IPS-15b (cell line): Measurements from ENCODE around the gene CIDEA.
"Not testable (repeated sequence)": the region's sequence is repeated elsewhere in the genome, so short reads cannot be mapped to it uniquely, and the experiment has no call there.

ENCODE experiments used
- H3K27me3 ChIP-seq: one replicate; pipeline ENCODE4 v1.6.1; 2013; ENCODE audit warnings: low read length; ENCODE audit not compliant: control insufficient read depth, insufficient read depth
- H3K36me3 ChIP-seq: one replicate; pipeline ENCODE4 v1.6.1; 2013; ENCODE audit warnings: low read length; ENCODE audit not compliant: control insufficient read depth, insufficient read depth
- H3K4me1 ChIP-seq: one replicate; pipeline ENCODE4 v1.6.1; 2013; ENCODE audit warnings: mild to moderate bottlenecking, low read length; ENCODE audit not compliant: control insufficient read depth, insufficient read depth
- H3K4me3 ChIP-seq: one replicate; pipeline ENCODE4 v1.5.1; 2013; ENCODE audit warnings: low read depth, low read length
- H3K9ac ChIP-seq: one replicate; pipeline ENCODE4 v1.6.1; 2013; ENCODE audit warnings: low read depth, mild to moderate bottlenecking, low read length
- H3K9me3 ChIP-seq: one replicate; pipeline ENCODE4 v1.6.1; 2013; ENCODE audit warnings: mild to moderate bottlenecking, low read length; ENCODE audit not compliant: control insufficient read depth, insufficient read depth

CIDEA gene

GRCh38 chr18:12254136-12254819, at the start of gene CIDEA:
TSS of gene CIDEA (plus strand) at chr18:12254361. CDS start at chr18:12254384, 23 bp downstream.
- Histone ChIP-seq H3K36me3 (no peaks in the 10 kb centered on the region), H3K4me3 (peak within 1 kb of the TSS; percentile 59), H3K27me3 (peaks cover 77% of the 10 kb centered on the region), H3K9ac (peak within 1 kb of the TSS; percentile 24), H3K9me3 (no peaks in the 10 kb centered on the region), H3K4me1 (peaks cover 4% of the 10 kb centered on the region)

- H3K27me3 ChIP-seq, H3K4me3 ChIP-seq, H3K9me3 ChIP-seq, H3K9ac ChIP-seq, H3K4me1 ChIP-seq, H3K36me3 ChIP-seq: not testable (repeated sequence)
Observed at GRCh38 chr18:12208296-12209153, 45.6 kb upstream of the CIDEA start.

- not testable (repeated sequence) for H3K4me3 ChIP-seq, H3K9ac ChIP-seq, H3K27me3 ChIP-seq, H3K9me3 ChIP-seq, H3K36me3 ChIP-seq, H3K4me1 ChIP-seq
Observed at GRCh38 chr18:12212308-12212707, 41.9 kb upstream of the CIDEA start.

GRCh38 chr18:12214296-12215005, 39.7 kb upstream of the CIDEA start:
- H3K9ac ChIP-seq, H3K4me3 ChIP-seq, H3K27me3 ChIP-seq, H3K4me1 ChIP-seq, H3K36me3 ChIP-seq, H3K9me3 ChIP-seq: not testable (repeated sequence)

- not testable (repeated sequence) for H3K4me1 ChIP-seq, H3K9ac ChIP-seq, H3K36me3 ChIP-seq, H3K9me3 ChIP-seq, H3K4me3 ChIP-seq, H3K27me3 ChIP-seq
Observed at GRCh38 chr18:12216471-12216870, 37.7 kb upstream of the CIDEA start.

DNA sequence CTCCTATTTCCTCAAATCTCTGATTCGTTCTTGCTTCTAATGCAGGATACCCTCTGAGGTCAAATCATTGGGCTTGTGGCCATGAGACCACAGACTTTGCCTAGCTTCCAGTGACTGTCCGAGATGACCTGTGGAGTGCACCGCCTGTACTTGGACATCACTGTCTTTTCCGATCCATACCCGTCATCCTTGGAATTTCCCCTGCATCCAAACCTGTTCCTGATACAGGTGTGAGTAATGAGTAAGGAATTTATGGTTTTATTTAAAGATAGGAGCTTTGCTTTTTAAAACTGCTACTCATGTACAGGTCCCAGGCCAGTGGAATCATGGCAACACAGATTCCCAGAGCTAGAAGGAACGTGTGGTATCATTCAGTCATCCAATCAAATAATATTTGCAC, 35.6 kb upstream of the CIDEA start:
- H3K9ac ChIP-seq, H3K27me3 ChIP-seq, H3K9me3 ChIP-seq, H3K4me3 ChIP-seq, H3K4me1 ChIP-seq, H3K36me3 ChIP-seq: not testable (repeated sequence)

DNA sequence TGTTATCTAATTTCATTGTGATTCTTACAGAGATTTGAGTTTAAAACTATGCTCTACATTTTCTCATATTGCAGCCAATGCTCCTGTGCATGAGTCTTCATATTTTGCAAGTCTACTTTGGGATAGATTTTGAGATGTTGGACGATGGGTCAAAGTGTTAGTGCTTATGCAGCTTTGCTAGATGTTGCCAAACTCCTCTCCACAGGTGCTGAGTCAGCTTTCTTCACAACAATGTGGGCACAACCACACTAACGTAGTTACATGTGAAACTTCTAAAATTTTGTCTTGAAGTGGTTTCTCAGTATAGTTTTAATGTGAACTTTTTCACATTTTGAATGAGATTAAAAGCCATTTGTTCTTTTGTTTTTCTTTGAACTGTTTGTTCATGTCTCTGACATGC, 32.1 kb upstream of the CIDEA start:
- H3K4me1 ChIP-seq, H3K36me3 ChIP-seq, H3K9me3 ChIP-seq, H3K9ac ChIP-seq, H3K27me3 ChIP-seq, H3K4me3 ChIP-seq: not testable (repeated sequence)

GRCh38 chr18:12223326-12223725, 30.8 kb upstream of the CIDEA start:
- H3K27me3 ChIP-seq, H3K9ac ChIP-seq, H3K4me1 ChIP-seq, H3K4me3 ChIP-seq, H3K9me3 ChIP-seq, H3K36me3 ChIP-seq: not testable (repeated sequence)

- H3K4me3 ChIP-seq, H3K4me1 ChIP-seq, H3K9ac ChIP-seq, H3K27me3 ChIP-seq, H3K9me3 ChIP-seq, H3K36me3 ChIP-seq: not testable (repeated sequence)
Observed at GRCh38 chr18:12226807-12227206, 27.4 kb upstream of the CIDEA start.

DNA sequence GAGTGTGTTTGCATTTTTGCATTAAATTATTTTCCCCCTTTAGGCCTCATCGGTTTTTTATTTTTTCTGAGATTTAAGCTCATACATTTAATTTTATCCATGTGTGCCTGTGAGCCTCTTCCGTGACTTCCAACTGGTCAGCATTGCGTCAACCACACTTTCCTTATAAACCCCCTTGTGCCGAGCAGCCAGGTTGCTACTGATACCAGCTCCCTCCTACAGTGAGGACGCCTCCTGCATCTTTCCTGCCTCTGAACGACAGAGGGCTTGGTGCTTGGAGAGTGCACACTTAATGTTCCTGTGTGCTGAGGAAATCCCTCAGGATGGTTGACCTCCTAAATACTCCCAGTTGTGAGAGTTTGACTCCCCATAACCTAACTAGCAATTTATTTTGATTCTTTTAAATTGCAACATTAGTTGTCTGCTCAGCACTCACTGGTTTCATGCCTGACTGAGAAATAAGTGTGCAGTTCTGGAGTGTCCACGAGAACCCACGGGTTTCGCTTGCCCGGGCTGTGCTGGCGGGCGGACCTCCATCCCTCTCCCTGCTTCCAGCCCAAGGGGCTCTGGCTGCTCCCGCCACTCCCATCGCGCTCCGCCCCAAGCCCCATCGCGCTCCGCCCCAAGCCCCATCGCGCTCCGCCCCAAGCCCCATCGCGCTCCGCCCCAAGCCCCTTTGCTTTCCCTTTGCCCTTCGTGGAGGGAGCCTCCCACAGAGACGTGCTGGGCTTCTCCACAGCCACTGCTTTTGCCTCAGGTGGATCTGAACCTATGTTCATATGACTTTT, 26.6 kb upstream of the CIDEA start:
- H3K4me3 ChIP-seq, H3K4me1 ChIP-seq, H3K9me3 ChIP-seq: not testable (repeated sequence)

DNA sequence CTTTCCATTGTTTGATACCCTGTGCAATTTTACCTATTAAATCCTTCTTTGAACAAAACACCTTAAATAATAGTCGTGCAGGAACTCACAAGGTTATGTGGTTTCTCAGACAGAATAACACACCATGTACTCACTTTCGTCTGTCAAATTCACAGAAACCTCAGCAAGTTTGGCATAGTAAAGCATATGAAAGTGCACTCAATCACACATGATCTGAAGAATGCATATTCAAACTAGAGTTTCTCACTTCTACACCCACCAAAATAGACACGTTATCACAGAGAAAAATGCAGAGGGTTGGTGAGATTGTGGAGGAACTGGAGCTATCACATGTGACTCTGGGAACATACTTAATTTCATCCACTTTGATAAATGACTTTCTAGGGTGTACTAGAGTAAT, 25.9 kb upstream of the CIDEA start:
- not testable (repeated sequence) for H3K27me3 ChIP-seq, H3K9me3 ChIP-seq, H3K4me1 ChIP-seq, H3K4me3 ChIP-seq, H3K36me3 ChIP-seq, H3K9ac ChIP-seq

More for the DNA sequence above, 26.6 kb upstream of the CIDEA start:
- H3K9ac ChIP-seq, H3K27me3 ChIP-seq, H3K36me3 ChIP-seq: not testable (repeated sequence)
